RKO (cell line): ENCODE data around the gene COL9A1.

ENCODE experiments used
- DNase-seq: peaks from one replicate; pipeline ENCODE4 v3.0.0-alpha.2; 2016; ENCODE audit warnings: low spot score

The COL9A1 gene

DNA sequence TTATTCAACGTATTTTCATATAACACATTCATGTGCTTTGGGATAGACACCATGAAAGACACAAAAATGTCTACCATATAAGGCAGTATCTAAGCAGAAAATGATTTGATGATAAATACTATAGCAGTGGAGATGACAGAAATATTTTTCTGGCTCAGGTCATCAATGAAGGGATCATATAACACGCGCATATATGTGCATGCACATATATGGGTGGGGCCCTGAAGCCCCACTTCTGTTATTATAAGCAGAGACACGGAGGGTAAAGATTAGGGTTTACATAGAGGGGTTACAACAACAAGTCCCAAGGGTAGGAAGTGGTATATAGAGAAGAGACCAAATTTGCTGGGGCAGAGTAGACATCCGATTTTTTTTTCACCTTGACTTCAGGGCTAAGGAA lies 16.0 kb downstream of the COL9A1 start:
- no peak for DNase-seq

DNA sequence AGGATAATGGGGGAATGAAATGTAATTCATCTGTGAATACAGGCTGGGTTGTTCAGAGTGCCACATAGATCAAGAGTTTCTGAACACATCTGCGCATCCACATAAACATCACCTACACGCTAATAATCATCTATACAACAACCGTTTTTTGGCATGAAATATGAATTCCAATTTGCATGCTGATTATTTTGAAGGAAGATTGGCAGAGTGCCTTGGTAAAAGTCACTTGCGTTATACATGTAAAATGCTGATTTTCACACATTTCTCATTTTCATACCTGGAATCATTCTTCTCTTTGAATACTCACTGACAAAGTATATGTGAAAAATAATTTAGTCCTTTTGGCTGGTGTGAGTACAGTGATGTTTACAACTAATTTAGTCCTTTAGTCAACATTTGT lies 17.7 kb downstream of the COL9A1 start:
- DNase-seq: no peak

DNA sequence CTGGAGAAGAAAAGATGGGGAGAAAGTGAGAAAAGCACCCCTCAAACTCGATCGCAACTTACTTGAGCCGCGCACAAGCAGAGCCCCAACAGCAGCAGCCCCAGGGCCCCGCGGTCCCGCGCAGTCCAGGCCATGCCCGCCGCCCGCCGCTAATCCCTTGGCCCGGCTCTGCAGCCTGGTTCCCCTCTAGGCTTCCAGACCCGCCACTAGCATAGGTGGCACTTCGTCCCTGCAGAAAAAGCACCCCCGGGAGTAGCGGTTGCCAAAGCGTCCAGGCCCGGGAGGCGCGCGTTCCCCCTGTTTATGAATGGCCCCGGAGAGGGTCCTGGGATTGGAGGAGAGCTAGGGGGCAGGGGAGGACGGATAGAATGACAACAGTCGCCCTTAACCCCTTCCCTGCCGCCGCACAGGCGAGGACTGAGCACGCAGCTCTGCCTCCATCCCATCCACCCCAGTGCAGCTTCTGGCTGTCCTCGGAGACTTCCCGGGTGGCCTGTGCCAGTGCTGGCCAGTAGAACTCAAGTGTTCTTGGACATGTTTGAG lies 19.9 kb downstream of the COL9A1 start:
- no peak for DNase-seq

DNA sequence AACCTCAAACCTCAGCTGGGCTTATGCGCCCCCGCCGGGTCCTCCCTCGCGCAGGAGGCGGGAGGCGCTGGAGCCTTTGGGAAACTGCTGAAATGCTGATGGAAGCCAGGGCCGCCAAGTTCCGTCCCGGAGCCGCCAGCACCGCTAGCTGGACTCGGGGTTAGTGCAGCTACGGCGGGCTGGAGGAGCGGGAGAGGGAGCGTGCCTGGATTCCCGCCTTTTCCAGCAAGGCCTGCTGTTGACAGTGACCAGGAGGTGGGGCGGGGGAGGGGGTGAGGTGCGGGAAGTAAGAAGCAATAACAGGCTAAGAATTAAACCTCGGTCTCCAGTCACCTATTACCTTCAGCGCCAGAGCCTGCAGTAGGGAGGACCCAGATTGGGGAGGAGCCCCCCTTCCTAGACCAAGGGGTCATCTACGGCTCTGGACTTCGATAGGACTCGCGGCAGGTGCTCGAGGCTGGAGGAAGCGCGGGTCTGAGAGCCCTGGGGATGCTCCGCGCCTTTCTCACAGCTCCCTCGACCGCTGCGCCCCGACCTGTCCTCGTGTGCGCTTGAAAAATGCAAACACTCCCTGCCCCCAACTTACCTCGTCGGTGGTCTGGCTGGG lies 20.5 kb downstream of the COL9A1 start:
- DNase-seq: no peak

DNA sequence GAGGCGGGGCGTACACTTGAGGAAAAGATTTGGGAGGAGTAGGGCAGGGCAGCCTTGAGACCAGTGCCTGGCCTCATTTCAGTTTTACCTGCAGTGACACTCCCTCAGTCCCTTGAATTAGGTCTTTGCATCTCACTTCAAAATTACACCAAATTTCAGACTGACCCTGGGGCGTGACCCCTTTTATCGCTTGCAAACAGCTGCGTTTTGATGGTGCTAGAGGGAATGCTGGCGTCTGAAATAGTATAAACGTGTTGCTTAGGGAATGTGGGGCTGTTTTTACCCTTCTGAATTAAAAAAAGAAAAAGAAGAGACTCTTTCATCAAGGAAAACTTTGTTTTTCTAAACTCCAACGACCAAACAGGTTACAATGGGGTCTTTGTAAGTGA lies 21.0 kb downstream of the COL9A1 start:
- no peak for DNase-seq

DNA sequence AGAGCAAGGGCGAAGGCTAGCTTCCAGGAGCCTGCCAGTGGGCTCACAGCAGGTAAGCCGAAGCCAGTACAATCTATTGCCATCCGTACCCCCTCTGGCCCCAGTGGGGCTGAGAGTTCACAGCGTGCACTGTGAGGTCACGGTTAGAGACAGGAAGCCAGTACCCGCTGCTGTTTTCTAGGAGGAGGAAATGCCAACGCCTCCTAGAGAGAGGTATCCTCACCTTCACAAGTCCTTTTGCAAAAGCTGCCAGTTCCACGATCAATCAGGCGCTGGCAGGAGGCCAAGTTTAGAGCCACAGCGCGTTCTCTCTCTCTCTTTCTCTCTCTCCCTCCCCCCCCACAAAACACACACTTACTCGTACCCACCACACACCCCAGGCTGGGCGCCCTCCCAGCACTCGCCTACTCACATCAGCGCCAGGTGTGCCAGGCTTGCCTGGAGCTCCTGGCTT lies 22.5 kb downstream of the COL9A1 start:
- no peak for DNase-seq

DNA sequence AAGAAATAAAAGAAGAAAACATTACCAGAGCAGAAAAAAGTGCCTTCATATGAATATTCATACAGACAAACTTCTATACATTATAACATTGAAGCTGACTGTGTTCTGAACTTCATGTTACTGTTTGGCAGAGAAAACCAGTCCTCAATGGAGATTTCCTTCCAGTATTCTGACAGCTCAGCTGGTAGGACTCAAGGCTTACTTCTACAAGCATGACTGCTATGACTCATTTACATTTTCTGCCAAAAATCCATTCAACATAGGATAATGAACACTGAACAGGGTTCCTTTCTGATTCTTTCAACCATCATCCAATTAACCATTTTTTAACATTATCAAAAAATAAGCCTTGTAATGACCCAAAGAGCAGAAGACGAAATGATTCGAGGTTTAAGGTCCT lies 25.4 kb downstream of the COL9A1 start:
- peak; percentile 41 for DNase-seq

DNA sequence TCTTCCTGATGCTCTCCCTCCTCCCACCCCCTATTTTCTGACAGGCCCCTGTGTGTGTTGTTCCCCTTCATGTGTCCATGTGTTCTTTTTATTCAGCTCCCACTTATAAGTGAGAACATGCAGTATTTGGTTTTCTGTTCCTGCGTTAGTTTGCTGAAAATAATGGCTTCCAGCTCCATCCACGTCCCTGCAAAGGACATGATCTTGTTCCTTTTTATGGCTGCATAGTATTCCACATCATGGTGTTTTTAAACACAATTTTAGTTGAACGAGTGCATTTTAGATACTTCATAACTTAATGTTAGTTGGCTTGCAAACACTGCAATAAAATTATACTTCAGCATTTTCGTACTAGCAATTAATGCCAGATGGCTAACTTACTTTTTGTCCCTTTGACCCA lies 28.5 kb downstream of the COL9A1 start:
- no peak for DNase-seq

DNA sequence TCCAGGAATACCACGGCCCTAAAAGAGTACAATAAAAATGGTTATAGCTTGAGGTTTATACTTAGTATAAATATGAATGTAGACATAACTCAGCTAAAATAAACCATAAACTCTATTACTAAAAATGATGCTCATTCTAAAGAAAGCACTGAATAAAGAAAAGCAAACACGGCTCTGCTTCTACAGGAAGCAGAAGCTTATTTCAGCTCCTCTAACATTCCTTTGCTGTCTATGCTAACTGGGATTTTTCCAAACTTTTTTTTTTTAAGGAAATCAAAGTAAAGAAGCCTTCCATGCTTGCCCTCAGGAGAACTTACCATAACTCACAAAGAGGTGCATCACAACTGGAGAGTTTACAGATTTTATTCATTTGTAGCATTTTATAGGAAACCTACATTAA lies 30.8 kb downstream of the COL9A1 start:
- DNase-seq: no peak

DNA sequence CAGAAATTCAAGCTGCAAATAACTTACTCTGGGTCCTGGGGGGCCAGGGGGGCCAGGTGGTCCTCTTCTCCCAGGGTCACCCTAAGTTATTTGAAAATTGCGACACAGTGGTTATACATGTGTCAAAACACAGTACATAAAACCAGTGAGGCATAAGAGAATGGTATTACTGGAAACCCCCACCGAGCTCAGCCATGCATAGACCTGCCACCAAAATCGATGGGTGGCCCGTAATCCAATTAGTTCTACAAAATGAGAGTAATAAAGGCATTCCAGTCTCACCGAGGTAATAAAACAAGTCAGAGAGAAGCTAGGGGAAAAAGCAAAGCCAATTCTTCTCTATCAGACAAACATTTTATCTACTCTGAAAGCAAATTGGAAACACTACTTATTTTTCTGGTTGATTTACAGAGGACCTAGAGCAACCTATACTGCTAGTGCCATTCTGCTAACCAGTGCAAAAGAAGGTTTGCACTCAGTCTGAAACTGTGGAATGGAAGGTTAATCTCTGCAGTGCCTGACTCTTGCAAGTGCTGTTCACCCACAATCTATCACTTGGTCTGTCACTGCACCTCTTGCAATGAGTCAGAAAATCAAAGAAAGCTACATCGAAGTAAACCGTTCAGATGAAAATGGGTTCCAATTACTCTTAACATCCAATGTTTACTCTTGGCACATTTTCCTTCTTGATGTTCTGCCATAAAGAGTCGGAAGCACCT lies 32.4 kb downstream of the COL9A1 start:
- no peak for DNase-seq

DNA sequence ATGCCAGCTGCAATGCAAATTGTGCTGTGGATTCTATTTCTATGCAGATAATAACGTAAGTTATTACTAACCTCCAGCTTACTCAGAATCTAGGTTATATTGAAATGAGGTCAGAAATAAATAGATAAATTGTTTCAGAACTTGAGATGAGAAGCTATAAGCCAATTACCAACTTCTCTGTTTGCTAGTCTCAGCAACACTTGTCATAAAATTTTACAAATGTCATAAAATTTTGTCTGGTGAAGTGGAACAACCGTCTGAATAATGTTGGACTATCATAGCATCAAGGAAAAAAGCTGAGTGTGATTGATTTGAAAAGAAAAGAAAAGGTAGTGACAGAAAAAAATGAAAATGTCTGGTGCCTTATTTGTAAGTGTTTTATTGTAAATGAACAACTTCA lies 36.7 kb downstream of the COL9A1 start:
- DNase-seq: no peak

DNA sequence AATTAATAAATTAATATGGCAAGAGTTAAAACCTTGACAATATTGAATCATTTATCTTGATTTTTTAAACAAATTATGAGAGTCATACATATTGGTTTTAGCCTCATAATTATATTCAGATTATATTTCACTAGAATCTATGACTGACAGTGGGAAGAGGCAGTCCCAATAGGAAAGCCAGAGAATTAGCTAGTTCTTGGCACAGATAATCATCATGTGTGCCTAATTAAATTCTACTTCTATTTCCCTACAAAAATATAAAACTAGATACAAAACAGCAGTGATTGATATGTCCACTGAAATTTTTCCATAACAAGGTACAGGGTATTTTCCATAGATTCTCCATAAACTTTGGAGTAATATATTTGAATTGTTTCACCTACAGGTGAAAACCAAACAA lies 38.6 kb downstream of the COL9A1 start:
- DNase-seq: no peak

DNA sequence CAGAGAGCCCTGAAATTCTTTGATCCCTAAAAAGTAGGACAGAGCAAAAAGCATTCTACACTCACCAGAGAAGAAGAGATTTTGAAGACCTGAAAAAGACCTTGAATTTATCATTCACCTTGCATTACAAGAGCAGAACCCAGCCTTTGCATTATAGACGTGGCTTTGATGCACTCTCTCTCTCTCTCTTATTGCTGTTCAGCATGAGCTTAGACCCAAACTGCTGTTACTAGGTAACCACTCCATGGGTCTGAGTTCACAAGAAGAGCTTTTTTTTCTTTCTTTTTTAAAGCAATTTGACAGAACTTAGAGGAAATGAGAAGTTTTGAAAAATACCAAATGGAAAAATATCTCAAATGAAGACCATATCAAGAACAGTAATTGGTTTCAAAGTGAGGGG lies 44.4 kb downstream of the COL9A1 start:
- no peak for DNase-seq

DNA sequence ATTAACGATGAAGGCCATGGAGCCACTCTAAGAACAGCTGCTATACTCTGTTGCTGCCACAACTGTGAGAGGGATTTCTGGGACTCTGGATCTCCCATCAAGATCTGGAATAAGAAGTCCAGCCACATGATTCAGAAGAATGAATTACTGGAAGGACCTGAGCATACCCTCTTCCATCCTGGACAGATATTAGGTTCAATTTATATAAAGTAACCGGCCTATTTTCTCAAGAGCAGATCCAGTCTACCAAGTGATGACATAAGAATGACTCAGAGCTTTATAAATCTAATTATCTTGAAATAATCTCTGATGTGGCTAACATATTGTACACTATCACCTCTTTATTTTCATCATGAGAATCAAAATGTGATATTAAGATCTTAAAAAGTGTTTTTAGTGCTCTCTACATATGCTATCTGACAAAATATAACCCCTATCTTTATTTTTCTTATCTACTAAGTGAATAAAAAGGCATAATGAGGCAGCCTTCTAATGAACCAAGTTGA lies 45.1 kb downstream of the COL9A1 start:
- no peak for DNase-seq

DNA sequence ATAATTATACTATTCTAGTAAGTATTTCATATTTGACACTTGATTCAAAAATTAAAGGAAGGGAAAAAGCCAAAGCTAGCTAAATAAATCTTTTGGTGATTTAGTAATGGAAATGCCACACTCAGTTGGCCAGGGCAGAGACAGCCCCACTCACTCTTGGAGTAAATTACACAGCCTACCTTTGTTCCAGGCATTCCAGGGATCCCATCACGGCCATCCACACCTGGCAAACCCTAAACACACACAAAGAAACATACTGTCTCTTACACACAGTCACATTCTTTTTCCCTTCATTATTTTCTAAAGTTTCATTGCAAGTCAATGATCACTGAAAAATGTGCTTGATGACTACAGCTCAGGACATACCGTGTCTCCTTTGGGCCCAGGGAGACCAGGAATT lies 48.1 kb downstream of the COL9A1 start:
- no peak for DNase-seq

DNA sequence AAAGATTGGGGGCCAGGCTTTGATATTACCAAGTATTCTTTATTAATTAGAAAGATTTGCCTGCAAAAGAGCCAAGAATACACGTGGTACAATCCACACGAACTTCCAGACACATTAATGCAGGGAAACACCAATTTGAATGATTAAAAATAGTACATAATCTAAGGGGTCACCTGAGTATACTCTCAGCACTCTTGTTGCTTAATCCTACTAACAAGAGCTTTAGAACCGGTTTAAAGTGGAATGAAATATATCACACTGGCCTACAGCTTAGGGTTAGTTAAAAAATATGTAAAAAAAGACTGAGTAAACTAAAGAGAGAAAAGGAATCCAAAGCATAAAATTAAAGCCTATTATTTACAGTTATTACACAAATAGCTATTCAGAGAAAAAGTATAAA lies 49.0 kb downstream of the COL9A1 start:
- DNase-seq: no peak

DNA sequence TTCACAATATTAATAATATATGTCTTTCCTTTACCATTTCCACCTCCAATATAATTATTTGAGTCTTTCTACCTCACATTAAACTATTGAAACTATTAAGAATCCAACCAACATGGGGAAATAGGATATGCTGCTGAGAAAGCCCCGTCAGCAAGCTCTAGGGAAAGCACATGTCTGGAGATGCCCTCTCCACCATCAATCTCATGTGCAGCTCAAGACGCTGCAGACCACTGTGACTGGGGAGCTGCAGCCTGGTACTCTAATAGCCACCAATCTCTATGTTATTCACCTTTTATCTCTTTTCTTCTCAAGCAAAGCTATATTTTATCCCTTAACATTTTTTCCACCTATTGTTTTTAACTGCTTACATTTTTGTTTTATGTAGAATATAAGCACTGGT lies 50.3 kb downstream of the COL9A1 start:
- no peak for DNase-seq

DNA sequence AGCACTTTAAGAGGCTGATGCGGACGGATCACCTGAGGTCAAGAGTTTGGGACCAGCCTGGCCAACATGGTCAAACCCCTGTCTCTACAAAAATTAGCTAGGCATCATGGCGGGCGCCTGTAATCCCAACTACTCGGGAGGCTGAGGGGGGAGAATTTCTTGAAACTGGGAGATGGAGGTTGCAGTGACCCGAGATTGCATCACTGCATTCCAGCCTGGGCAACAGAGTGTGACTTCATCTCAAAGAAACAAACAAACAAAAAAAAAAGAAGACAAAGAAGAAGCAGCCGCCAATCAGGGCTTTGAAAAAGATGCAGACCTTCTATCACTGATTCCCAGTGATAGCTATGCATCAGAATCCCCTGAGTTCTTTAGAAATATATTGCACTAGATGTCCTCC lies 56.8 kb downstream of the COL9A1 start:
- no peak for DNase-seq

DNA sequence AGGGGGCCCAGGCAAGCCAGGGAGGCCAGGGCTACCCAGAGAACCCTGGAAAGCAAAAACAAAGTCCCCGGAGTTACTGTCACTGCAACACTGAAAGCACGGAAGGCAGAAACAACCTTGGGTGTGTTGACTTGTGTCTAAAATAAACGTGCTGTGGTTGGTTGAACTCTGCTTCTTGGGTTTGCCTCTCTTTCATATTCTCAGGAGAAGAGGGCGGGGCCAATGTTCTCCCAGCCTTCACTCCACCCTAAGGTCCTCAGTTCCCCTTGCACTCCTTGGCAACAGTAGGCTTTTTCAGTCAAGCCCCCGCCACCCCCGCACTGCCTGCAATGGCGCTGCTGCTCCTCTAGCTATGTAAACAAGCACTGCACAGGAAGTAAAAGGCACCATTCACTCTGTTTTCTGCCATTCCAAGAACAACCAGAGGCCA lies 60.9 kb downstream of the COL9A1 start:
- DNase-seq: no peak

DNA sequence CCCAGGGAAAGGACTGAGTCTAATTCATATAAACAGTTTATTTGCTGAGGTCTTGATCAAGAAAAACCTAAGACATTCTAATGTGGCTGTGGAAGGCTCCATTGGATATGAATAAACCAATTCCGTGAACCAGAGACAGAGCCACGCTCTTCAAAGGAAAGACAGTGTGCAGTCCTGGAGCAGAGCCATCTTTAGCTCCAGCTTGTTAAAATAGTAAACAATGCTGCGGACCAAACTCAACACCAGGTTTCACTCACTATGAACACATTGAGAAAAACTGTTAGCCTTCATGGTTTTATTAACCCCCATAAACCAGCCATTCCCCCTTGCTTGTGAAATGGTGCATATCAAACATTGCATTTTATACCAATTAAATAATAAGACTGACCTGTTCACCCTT lies 61.9 kb downstream of the COL9A1 start:
- no peak for DNase-seq

DNA sequence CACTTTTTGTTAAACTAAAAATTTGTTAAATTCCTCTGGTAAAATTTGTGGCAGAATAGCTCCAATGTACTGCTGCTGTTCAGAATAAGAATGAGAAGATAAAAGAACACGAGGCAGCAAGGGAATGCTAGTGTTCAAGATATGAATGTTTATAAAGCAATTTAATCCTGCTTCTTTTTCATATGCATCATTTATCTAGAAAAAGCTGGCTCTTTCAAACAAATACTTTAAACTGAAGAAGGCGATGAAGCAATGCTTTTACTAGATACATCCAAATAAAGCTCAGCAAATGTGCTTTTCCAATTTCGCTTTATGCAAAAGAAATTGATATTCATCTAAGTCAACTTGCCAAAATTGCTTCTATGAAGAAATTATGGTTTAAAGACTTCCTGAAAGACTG lies 66.5 kb downstream of the COL9A1 start:
- no peak for DNase-seq

DNA sequence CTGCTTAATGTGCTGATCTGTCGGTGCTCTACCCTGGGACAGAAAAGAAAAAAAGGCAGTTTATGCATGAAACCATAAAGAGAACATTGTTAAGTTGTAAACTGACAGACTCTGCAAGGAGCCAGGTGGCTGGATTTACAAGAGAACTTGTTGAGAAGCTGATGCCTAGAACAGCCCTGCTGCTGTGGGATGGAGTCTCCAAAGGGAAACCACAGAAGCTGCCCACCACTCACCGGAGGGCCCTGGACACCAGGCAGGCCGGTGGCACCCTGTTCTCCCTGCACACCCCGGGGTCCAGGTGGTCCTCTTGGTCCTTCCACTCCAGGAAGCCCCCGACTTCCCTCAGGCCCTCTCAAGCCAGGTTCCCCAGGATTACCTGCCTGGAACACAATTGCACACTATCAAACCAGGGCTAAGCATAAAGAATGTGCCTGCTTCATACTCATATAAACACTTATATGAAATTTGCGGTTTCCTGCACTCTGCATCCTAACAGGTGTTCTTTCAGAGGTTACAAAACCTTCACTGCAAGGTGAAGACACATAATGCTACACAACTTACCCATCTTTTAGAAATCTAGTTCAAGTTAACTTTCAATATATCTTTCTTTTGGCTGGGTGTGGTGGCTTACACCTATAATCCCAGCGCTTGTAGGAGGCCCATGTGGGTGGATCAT lies 68.2 kb downstream of the COL9A1 start:
- DNase-seq: no peak

DNA sequence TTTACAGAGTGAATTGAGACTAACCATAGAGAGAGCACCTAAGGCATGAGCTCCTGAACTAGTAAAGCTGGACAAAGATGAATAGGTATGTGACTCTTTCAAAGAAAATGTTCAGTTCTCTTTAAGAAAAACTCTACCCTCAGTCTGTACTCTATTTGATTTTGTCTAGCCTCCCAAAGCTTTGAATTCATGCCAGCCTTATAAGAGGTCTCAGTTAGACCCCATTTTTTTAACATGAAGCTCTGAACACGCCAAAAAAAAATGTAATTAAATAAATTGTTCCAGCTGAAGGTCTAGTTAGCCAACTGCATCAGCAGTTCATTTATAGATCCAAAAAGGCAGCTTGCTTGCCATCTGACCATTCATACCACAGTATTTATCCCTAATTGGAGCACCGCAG lies 71.6 kb downstream of the COL9A1 start:
- DNase-seq: no peak
